ENCODE results near the gene ACACA.

DNA sequence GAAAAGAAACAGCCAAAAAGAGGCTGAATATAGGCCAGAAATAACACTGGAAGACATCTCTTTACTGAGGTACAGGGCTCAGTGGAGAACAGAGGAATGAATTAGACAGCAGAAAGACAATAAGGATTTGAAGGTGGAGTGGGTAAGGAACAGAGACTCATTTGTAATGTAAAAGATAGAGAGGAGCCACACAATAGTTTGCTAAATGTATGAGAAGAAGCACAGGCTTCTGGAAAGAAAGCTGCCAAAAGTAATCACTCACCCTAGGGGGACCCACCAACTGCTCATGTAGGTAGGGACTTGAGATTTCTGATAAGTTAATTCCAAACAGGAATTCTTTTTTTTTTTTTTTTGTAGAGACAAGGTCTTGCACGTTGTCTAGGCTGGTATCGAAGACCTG, 271.1 kb downstream of the ACACA start:
- TF ChIP-seq, protein P1, sequence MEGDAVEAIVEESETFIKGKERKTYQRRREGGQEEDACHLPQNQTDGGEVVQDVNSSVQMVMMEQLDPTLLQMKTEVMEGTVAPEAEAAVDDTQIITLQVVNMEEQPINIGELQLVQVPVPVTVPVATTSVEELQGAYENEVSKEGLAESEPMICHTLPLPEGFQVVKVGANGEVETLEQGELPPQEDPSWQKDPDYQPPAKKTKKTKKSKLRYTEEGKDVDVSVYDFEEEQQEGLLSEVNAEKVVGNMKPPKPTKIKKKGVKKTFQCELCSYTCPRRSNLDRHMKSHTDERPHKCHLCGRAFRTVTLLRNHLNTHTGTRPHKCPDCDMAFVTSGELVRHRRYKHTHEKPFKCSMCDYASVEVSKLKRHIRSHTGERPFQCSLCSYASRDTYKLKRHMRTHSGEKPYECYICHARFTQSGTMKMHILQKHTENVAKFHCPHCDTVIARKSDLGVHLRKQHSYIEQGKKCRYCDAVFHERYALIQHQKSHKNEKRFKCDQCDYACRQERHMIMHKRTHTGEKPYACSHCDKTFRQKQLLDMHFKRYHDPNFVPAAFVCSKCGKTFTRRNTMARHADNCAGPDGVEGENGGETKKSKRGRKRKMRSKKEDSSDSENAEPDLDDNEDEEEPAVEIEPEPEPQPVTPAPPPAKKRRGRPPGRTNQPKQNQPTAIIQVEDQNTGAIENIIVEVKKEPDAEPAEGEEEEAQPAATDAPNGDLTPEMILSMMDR (IDR thresholded peaks at IDR 0.05; ENCODE audit: extremely low read depth in 1 of 2, insufficient read depth in 1 of 2, low read depth in 1 of 2, low read length in 2 of 2), result no peak
- no peak for TF ChIP-seq JUN (IDR thresholded peaks at IDR 0.05; ENCODE audit: borderline replicate concordance, insufficient read depth, insufficient read length, low read depth)
- TF ChIP-seq EZH2 (IDR thresholded peaks at IDR 0.05; ENCODE audit: borderline replicate concordance, low read depth, low read length, severe bottlenecking), result no peak

Measured in endothelial cell of umbilical vein (primary cell).